Endothelial cell (in vitro differentiated cells): ENCODE results near the gene BMP7. TPM values are rescaled to one million over a fixed set of nuclear protein-coding genes. Genes with fewer than 3 reads are reported as not detected.
"Not testable (repeated sequence)": the region's sequence is repeated elsewhere in the genome, so short reads cannot be mapped to it uniquely, and the experiment has no call there.

ENCODE experiments used
- DNase-seq: peaks from one replicate; pipeline ENCODE4 v3.0.0; 2021; ENCODE audit warnings: low spot score
- H3K27ac Mint-ChIP-seq: one replicate; pipeline ENCODE4 v1.8.0; 2021; ENCODE audit warnings: mixed read lengths, inconsistent platforms; ENCODE audit not compliant: unreplicated experiment
- H3K27me3 Mint-ChIP-seq: one replicate; pipeline ENCODE4 v1.8.0; 2021; ENCODE audit warnings: mild to moderate bottlenecking, moderate library complexity, mixed read lengths, inconsistent platforms; ENCODE audit not compliant: unreplicated experiment
- H3K36me3 Mint-ChIP-seq: one replicate; pipeline ENCODE4 v1.8.0; 2021; ENCODE audit warnings: mild to moderate bottlenecking, low read depth, mixed read lengths, inconsistent platforms; ENCODE audit not compliant: unreplicated experiment
- H3K4me1 Mint-ChIP-seq: one replicate; pipeline ENCODE4 v1.8.0; 2021; ENCODE audit warnings: mild to moderate bottlenecking, mixed read lengths, inconsistent platforms; ENCODE audit not compliant: unreplicated experiment
- H3K4me3 Mint-ChIP-seq: one replicate; pipeline ENCODE4 v1.8.0; 2021; ENCODE audit warnings: mild to moderate bottlenecking, mixed read lengths, inconsistent platforms; ENCODE audit not compliant: unreplicated experiment
- H3K9me3 Mint-ChIP-seq: one replicate; pipeline ENCODE4 v1.8.0; 2021; ENCODE audit warnings: mixed read lengths, inconsistent platforms; ENCODE audit not compliant: unreplicated experiment
- CTCF ChIP-seq: fragments of 200-600 bp; sonication (generic); IDR thresholded peaks from one replicate; pipeline ENCODE4 v1.5.0; 2021; ENCODE audit warnings: antibody characterized with exemption; ENCODE audit not compliant: unreplicated experiment
- total RNA-seq: library from RNA; stranded (reverse); fragmentation: NEBNext Ultra II Directional; extraction: Animal tissue kit (Norgen Biotek cat#: 25700); gene quantifications from one replicate; pipeline ENCODE4 v1.2.1, GENCODE V29; 2021; ENCODE audit not compliant: unreplicated experiment

The BMP7 gene
- total RNA-seq, 1 donor from 2014 or later: 0.38 TPM

- H3K36me3 Mint-ChIP-seq: no peaks in the 10 kb centered on the region
- no peak for DNase-seq
- no peaks in the 10 kb centered on the region for H3K9me3 Mint-ChIP-seq
- H3K4me1 Mint-ChIP-seq: peaks cover 5% of the 10 kb centered on the region
- no peak overlapping the region for H3K27ac Mint-ChIP-seq
- peaks cover 7% of the 10 kb centered on the region for H3K27me3 Mint-ChIP-seq
- TF ChIP-seq CTCF: no peak
- H3K4me3 Mint-ChIP-seq: no peak overlapping the region
Measured at GRCh38 chr20:57159193-57159851, 107.1 kb downstream of the BMP7 start.

- TF ChIP-seq CTCF: no peak
- no peak for DNase-seq
- Mint-ChIP-seq H3K4me1 (peaks cover 5% of the 10 kb centered on the region), H3K4me3 (no peak overlapping the region), H3K36me3 (no peaks in the 10 kb centered on the region), H3K27me3 (peaks cover 6% of the 10 kb centered on the region), H3K27ac (no peak overlapping the region), H3K9me3 (no peaks in the 10 kb centered on the region)
Measured at GRCh38 chr20:57158474-57158873, 108.0 kb downstream of the BMP7 start.

GRCh38 chr20:57157787-57158186, 108.7 kb downstream of the BMP7 start:
- not testable (repeated sequence) for H3K36me3 Mint-ChIP-seq

GRCh38 chr20:57157106-57157691, 109.2 kb downstream of the BMP7 start:
- TF ChIP-seq CTCF: no peak
- no peaks in the 10 kb centered on the region for H3K9me3 Mint-ChIP-seq
- H3K4me3 Mint-ChIP-seq: no peak overlapping the region
- H3K4me1 Mint-ChIP-seq: peaks cover 5% of the 10 kb centered on the region
- H3K36me3 Mint-ChIP-seq: no peaks in the 10 kb centered on the region
- H3K27ac Mint-ChIP-seq: no peak overlapping the region
- peaks cover 6% of the 10 kb centered on the region for H3K27me3 Mint-ChIP-seq
- no peak for DNase-seq

More at GRCh38 chr20:57157787-57158186, 108.7 kb downstream of the BMP7 start:
- not testable (repeated sequence) for H3K4me1 Mint-ChIP-seq, H3K27ac Mint-ChIP-seq, DNase-seq, H3K4me3 Mint-ChIP-seq, H3K9me3 Mint-ChIP-seq, H3K27me3 Mint-ChIP-seq

- H3K27ac Mint-ChIP-seq: no peak overlapping the region
- H3K9me3 Mint-ChIP-seq: no peaks in the 10 kb centered on the region
- peaks cover 6% of the 10 kb centered on the region for H3K27me3 Mint-ChIP-seq
- no peak for TF ChIP-seq CTCF
- no peak overlapping the region for H3K4me3 Mint-ChIP-seq
- DNase-seq: no peak
- peaks cover 5% of the 10 kb centered on the region for H3K4me1 Mint-ChIP-seq
- no peaks in the 10 kb centered on the region for H3K36me3 Mint-ChIP-seq
Measured at GRCh38 chr20:57156011-57156729, 110.3 kb downstream of the BMP7 start.
